Activated CD4-positive, CD25-positive, alpha-beta regulatory T cell treated with anti-CD3 and anti-CD28 coated beads, Interleukin-2, amount 50 U/mL, for 24 hours (primary cell): ENCODE results near the gene TXNDC15.
A peak's percentile ranks its signal among the peaks of the same experiment; 100 is the strongest.
"Not testable (repeated sequence)": the region's sequence is repeated elsewhere in the genome, so short reads cannot be mapped to it uniquely, and the experiment has no call there.

Experiments used
- ATAC-seq, 2 donors: fragments of 150-1000 bp; cut with Tn5 transposase; one replicate each; pipeline ENCODE4 v1.10.0; 2021; ENCODE audit warnings: mild to moderate bottlenecking in 1 of 2, moderate library complexity in 1 of 2

TXNDC15 gene, protein sequence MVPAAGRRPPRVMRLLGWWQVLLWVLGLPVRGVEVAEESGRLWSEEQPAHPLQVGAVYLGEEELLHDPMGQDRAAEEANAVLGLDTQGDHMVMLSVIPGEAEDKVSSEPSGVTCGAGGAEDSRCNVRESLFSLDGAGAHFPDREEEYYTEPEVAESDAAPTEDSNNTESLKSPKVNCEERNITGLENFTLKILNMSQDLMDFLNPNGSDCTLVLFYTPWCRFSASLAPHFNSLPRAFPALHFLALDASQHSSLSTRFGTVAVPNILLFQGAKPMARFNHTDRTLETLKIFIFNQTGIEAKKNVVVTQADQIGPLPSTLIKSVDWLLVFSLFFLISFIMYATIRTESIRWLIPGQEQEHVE

DNA sequence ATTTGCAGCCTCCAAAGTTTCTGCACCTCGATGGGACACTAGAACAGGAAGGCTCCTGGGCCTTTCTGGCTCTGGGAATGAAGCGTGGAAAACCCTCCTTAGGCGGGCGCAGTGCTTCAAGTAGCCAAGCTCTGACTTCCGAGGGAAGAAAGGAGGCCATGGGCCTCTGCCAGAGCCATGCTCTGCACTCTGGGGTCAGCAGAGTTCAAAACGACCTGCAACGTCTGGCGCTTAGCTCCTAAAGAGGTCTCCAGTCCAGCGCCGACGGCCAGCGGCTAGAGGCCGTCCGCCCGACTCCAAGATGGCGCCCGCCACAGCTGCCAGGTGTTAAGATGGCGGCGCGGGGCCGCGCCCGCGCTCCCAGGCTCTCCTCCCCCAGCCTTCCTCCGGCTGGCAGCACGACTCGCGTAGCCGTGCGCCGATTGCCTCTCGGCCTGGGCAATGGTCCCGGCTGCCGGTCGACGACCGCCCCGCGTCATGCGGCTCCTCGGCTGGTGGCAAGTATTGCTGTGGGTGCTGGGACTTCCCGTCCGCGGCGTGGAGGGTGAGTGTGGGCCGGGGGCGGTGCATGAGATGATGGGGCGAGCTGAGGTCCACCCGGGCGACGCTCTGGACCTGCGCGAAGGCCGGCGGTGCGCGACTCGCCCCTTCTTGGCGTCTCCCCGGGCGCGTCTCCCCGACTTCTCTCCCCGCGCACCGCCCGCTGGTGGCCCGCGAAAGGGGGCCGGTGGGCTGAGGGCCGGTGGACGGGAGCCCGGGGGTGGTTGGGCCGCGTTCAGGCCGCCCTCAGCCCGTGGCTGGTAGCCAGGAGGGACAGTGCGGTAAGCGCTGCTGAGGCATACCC lies at the start of gene TXNDC15:
TSS of gene TXNDC15 (plus strand) at position 385 of the 844 bp plus-strand sequence. CDS start at position 442, 57 bp downstream.
- peak; percentile 87 to 88 for ATAC-seq

DNA sequence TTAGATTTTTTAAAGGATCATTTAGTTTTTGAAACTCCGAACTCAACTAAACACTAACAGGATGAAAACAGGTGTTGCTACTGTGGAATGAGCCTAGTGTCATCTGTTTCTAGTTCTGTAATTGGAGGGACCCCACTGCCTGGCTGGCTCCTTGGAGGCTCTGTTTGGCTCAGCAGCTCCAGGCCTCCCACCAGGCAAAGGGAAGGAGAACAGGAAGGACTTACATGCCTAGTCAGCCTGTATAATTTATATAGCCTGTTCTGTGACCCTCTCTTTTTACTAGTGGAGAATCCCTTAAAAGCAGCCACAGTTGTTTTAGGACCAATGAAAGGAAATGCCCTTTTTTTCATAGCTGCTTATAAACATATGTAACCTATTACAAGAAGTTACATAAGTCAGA lies 49.5 kb upstream of the TXNDC15 start:
- no peak for ATAC-seq

DNA sequence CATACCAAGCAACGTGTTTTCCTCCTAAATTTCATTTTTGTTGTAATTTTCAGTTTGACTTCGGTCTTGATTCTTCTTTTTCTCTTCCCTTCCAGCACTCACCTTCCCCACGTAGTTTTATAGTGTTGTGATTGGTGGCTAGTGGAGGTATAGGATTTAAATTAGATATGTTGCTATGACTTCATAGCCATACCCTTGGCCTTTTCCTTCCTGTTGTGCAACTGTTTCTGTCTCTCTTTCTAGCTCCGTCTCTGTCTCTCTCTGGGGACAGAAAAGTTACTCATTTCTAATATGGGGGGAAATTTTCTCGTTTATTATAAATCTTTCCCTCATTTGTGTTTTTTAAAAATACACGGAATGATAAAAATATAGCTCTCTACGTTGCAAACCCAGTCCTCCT lies 49.0 kb upstream of the TXNDC15 start:
- ATAC-seq, result no peak

DNA sequence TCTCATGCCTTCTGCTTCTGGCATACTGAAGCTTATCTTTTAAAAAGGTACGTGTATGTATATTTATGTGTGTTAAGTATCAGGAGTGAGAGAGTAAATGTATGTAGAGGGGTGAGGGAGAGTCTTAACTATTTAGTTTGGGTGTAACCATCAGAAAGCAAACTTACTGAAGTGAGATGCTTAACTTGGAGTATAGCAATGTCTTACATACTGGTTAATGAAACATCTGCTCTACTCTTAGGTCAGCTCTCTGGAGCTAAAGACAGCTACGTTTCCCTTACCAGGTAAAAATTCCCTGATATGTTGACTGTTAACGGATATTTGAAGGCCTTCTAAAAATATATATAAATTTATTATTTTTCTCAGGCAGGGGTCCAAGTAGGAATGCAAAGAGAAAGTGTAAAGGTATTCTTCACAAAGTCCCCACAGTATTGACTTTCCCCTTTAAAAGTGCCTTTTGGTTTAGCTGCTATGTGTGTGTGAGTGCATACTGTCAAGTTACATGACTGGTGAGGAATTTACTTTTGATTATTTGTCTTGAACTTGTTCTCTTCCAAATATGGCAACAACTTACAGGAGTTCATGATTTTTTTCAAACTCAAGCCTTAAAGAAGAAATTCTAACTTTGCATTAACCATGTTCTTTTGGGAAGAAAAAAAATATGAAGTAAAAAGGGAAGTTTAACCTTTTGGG lies 40.7 kb upstream of the TXNDC15 start:
- ATAC-seq, result no peak

DNA sequence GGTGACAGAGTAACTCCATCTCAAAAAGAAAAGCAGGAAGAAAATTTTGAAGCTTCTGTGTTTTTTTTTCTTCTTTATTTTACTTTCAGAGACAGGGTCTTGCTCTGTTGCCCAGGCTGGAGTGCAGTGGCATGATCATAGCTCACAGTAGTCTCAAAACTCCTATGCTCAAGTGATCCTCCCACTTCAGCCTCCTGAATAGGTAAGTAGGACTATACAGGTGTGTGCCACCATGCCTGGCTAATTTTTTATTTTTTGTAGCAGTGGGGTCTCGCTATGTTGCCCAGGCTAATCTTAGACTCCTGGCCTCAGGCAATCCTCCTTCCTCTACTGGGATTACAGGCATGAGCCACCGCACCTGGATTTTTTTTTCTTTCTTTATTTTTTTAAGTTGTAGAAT lies 38.5 kb upstream of the TXNDC15 start:
- no peak for ATAC-seq

DNA sequence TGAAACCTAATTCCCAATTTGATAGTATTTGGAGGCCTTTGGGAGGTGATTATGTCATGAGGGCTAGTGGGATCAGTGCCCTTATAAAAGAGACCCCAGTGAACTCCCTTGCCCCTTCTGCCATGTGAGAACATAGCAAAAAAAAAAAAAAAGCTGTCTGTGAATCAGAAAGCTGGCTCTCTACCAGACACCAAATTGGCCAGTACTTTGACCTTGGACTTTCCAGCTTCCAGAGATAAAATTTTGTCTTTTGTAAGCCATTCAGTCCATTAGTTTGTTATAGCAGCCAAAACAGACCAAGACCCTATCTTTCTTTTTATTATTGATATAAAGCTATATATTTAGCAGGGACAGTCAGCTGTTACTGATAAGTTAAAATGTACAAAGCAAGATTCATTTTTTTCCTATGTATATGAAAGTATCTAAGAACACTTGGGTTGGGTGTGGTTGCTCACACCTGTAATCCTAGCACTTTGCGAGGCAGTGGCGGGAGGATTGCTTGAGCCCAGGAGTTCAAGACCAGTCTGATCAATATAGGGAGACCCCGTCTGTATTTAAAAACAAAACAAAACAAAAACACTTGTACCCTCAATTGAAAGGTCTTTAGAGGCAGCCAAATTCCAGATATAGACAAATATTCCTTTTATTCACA lies 36.5 kb upstream of the TXNDC15 start:
- ATAC-seq, result no peak

DNA sequence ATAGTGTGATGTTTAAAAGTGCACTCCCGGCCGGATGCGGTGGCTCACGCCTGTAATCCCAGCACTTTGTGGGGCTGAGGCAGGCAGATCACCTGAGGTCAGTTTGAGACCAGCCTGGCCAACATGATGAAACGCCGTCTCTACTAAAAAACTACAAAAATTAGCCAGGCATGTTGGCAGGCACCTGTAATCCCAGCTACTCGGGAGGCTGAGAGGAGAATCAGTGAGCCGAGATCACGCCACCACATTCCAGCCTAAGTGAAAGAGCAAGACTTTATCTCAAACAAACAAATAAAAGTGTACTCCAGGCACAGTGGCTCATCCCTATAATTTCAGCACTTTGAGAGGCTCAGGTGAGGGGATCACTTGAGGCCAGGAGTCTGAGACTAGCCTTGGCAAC lies 35.8 kb upstream of the TXNDC15 start:
- ATAC-seq, result not testable (repeated sequence)

DNA sequence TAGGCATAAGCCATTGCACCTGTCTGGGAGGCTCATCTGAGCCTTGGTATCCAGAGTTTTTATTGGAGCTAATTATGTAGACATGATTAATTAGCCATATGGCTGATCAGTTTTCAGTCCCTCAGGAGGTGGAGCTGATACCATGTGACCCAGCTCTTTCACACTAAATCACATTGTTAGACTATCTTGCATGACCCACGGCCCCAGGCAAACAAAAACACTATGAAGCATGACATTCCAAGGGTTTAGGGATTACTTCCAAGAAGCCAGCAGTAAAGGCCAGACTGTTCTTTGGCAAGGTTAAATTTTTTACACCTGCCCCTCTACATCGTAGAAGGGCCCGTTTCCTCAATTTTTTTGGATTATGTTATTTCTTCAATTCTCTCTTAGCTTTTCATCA lies 33.4 kb upstream of the TXNDC15 start:
- ATAC-seq, result no peak

DNA sequence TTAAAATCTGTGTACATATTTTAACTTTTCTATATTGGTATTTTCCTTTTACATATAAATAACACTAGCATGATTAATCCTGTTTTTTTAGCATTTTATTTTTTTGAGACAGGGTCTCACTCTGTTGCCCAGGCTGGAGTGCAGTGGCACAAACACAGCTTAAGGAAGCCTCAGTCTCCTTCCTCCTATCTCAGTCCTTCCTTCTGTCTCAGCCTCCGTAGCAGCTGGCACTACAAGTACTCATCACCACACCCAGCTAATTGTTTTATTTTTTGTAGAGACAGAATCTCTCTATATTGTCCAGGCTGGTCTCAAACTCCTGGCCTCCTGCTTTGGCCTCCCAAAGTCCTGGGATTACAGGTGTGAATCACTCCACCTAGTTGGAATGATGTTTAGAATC lies 29.9 kb upstream of the TXNDC15 start:
- no peak for ATAC-seq

DNA sequence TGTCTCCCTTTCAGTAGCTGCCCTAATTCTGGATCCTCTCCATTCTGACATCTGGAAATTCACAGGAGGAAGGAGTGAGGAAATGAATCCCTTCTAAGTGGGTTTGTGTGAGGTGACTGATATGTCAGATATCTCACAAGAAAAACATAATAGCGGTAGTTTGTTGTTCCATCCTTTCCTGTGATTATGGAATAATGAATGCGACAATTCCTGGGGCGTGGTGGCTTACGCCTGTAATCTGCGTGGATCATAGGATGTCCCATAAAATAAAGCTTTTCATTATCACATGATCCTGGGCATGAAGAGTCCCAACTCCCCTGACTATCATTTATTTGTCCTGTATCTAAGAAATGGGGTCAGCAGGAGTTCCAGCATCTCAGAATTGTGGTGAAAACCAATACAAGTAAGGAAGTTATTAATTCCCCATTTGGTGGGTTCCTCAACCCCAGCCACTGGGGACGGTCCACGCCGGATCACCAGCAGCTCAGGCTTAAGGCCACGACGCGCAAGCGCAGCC lies 28.8 kb upstream of the TXNDC15 start:
- ATAC-seq, result no peak

DNA sequence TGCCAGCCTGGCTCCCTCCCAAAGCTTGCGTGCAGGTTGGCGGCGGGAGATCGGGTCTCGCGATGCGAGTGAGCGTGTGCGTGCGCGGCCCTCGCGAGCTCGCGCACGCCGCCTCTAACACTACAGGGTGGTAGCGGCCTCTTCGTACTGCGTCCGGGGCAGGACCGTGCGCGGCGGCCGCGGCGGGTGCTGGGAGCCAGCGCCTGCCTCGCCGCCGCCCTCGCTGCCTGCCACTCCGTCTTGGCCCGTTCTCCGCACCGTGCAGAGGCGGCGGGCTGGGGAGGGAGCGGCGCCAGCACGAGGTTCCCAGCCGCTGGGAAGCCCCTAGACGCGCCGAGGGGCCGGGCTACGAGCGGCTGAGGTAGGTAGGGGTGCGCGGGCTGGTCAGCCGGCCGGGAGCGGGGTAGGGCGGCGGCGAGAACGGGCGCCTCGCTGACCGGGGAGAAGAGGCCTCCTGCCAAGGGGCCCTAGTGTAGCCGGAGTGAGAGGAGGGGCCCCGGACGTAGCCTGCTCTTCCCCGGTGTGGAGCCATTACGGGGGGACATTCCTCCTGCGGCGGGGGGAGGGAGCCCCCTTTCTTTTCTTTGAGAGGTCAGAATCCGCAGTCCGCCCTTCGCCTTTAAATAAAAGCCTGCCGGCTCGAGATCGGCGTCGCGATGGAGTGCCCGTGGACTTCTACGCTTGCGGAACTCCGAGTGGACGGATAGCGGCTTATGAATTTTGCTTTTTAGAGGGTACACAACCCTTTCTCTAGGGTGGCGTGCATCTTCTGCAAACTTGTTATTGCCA lies 28.1 kb upstream of the TXNDC15 start, which contains the start of gene C5orf24:
TSS of gene C5orf24 (plus strand) at position 117 of the 789 bp plus-strand sequence. CDS start 8,933 bp downstream, outside the sequence.
- ATAC-seq, result peak; percentile 97

DNA sequence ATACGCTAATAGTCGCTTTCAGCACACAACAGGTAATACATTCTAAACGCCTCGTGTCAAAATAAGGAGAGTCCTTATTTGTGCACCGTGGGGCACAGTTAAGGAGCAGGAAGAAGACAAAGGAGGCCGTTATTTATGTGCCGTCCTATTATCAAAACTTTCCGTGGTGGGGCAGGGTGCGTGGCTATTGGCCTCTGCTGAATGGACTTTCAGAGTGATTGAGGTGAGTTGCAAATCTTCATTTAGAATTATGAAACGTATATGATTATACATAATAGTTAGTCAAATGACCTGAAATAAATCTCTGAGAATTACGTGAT lies 27.6 kb upstream of the TXNDC15 start:
- peak; percentile 2 to 5 for ATAC-seq

DNA sequence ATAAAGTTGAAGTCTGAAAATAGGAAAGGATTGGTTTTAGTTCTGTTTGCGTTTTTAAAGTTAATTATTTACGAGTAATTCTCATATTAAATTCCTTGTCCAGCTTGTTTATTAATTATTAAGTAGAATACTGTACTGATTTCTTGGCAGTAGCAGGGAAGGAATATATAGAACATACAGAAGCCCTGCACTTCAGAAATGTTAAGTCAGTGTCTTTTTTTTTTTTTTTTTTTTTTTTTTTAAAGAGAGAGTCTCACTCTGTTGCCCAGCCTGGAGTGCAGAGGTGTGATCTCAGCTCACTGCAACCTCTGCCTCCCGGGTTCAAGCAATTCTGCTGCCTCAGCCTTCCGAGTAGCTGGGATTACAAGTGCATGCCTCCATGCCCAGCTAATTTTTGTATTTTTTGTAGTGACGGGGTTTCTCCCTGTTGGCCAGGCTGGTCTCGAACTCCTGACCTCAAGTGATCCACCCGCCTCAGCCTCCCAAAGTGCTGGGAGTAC lies 24.7 kb upstream of the TXNDC15 start:
- not testable (repeated sequence) for ATAC-seq

DNA sequence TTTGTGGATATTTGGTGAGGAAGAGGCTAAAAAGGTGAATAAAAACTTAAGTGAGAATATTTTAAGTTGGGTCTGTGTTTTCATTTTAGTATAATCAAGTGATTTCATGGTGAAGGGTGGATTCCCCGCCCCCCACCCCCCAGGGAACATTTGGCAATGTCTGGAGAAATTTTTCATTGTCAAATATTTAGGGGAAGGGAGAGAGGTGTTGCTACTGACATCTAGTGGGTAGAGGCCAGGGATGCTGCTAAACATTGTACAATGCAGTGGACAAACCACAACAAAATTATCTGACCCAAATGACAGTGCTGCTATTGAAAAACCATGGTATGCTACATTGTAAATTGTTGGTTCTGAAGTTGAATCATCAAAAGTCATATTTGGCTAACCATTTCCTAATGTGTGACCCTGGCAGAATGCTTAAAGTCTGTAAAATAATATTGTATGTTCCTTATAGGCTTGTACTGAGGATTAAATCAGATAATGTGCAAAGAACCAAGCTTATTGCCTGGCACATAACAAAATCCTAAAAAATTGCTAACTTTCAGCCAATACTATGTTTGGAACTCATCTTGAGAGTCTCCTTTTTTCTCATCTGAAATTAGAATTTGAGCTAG lies 22.8 kb upstream of the TXNDC15 start:
- ATAC-seq, result no peak

DNA sequence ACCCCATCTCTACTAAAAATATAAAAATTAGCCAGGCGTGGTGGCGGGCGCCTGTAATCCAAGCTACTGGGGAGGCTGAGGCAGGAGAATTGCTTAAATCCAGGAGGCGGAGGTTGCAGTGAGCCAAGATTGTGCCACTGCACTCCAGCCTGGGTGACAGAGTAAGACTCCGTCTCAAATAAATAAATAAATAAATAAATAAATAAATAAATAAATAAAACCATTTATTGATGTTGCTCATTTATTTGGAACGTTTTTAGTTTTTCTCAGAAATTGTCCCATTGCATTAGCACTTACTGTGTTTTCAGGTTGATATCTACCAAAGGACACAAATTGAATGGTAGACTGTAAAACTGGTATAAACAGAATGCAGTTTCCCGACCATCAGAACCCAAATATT lies 17.7 kb upstream of the TXNDC15 start:
- not testable (repeated sequence) for ATAC-seq

DNA sequence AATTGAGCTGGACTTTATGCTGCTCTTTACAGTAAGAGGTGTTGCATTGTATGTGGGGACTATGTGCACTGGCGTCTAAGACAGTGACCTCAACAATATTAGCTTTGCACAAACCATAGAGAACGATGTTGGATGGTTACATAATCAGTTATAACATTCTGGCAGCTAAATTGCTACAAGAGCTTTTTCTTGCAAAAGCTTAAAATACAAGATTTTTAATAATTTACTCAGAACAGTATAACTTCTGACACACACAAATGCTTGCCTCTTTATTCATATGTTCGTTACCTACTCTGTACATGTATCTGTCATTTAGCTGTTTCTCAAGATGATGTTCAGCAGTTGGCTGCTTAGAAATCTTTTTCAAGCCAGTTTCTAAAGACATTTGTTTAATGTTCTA lies 16.8 kb upstream of the TXNDC15 start:
- ATAC-seq, result no peak

DNA sequence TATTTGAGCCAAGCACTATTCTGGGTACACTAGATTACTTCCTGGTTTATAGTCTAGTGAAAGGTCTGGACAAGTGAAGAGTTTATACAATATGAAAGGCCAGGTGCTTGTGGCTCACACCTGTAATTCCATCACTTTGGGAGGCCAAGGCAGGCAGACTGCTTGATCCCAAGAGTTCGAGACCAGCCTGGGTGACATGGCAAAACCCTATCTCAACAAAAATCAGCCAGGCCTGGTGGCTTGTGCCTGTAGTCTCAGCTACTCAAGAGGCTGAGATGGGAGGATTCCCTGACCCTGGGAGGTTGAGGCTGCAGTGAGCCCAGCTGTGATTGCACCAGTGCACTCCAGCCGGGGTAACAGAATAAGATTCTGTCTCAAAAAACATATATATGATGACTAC lies 9.5 kb upstream of the TXNDC15 start:
- no peak for ATAC-seq

DNA sequence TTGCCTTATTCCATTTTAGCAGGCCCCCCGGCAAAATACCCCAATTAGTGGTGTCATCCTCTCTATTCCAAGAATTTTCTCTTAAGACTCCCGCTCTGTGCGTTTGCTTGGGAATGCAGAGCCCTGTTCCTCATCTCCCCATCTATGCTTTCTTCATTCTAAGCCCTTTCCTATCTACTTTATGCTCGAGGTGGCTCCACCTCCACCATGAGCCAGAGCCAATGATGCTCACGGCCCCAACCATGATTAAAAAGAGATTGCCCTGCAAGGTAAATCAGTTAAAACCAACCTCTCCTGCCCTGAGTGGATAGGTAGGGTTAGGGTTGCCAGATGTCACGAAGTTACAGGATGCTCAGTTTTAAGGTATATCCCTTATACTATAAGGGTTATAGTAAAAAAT lies 677 bp upstream of the TXNDC15 start:
- no peak for ATAC-seq

DNA sequence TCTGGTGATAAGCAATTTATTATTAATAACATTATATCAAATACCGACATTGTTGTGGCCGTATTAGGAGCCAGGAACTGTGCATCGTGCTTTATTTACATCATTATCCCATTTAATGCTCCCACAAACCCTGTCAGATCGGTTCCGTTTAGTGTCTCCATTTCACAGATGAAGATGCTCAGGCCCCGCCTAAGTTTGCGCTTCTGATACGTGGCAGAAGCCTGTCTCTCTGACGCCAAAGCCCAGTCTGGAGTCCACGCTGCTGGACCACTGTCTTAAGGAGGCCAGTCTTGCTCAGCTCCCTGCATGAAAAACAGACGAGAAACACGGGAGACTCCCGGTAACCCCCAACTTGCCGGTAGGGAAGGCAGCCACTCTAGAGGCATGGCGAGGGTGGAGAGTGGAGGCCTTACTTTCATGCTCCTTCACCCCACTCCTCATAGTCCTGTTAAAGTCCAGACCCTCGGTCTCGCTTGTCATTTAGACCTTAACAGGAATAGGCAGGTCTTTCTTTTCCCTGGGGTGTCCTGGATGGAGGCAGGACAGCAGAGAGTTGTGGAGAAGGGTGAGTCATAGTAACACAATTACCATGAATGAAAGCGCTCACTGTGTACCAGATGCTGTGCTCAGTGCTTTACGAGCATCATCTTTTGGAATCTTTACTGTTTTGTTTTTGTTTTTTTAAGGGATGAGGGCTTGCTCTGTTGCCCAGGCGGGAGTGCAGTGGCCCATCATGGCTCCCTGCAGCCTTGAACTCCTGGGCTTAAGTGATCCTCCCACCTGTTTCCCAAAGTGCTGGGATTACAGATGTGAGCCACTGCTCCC lies 872 bp downstream of the TXNDC15 start:
- peak; percentile 61 to 64 for ATAC-seq

DNA sequence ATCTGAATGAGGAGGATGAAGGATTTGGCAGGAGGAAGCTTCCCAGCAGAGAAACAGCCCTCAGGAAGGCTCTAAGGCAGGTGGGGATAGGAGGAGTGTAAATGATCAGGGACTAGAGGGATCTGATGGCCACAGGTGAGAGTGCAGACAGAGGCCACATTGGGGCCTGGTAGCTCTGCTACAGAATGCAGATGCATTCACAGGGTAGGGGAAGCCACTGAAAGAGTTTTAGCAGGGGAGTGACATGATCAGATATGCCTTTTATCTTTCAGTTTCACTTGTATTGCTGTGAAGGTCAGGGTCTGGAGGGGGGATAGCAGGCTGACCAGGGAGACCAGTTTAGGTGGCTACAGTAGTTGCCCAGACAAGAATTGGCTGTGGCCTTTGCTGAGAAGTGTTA lies 3.0 kb downstream of the TXNDC15 start:
- no peak for ATAC-seq
